GM18909 (cell line): Measurements from ENCODE around the gene MYO1D.

Experiments
- ATAC-seq: cut with Tn5 transposase; IDR thresholded peaks from one replicate; pipeline ENCODE4 v1.9.1; 2021; ENCODE audit warnings: mild to moderate bottlenecking; ENCODE audit not compliant: unreplicated experiment, poor library complexity

Gene MYO1D

DNA sequence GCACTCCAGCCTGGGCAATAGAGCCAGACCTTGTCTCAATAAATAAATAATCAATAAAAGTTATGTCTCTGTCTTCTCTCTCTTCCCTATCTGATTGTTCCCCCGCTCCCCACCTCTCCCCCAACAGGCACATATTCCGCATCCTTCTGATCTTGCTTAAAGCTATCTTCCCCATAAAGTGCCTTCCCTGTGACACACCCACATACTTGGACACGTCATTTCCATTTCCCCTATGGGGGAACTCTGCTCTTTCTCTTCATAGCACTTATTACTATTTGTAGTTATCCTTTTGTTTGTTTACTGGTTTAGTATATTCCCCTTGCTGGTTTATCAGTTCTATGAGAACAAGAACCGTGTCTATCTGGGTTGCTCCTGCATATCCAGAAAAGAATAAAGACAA, 14.9 kb downstream of the MYO1D start:
- no peak for ATAC-seq

DNA sequence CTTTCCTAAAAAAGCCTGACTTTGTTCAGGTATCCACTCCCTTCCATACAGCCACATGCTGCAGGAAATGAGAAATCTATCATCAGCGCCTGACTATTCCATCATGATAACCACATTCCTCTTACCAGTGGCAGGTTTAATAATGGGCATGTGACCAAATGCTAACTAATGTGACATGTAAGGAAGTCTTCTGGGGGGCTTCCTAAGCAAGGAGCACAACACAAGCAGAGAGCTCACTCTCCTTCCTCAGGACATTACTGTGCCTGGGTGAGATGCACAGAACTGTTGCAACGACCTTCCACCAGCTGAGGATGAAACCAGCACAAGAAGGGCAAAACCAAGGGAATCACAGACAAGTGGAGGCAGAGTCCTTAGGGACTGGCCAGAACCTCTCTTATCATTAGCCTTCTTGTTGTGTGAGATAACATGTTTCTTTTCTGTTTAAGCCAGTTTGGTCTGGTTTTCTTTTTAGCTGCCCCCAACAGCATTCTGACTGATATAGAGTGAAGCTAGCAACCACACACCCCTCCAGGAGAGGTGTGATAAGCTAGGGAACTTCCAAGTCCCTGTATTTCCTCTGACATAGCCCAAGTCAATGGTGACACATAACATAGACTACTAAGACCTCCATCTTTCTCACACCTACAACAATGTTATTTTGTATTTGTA, 16.9 kb downstream of the MYO1D start:
- no peak for ATAC-seq

DNA sequence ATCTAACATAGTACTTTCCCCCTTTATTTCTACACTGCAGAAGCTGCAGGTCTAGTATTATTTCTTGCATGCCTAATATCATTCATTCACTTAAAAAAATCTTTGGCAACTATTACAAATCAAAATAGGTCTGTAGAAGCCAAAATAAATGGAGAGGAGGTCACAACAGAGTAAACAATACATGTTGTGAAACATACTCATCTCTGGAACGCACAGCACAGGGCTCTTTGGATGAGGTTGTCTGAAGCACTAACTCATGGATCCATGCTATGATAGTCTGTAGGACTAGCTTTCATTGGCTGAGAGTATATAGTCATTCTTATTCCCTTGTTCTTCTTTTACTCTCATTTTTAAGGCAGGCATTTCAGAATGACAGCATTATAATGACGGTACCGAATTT, 21.3 kb downstream of the MYO1D start:
- no peak for ATAC-seq

DNA sequence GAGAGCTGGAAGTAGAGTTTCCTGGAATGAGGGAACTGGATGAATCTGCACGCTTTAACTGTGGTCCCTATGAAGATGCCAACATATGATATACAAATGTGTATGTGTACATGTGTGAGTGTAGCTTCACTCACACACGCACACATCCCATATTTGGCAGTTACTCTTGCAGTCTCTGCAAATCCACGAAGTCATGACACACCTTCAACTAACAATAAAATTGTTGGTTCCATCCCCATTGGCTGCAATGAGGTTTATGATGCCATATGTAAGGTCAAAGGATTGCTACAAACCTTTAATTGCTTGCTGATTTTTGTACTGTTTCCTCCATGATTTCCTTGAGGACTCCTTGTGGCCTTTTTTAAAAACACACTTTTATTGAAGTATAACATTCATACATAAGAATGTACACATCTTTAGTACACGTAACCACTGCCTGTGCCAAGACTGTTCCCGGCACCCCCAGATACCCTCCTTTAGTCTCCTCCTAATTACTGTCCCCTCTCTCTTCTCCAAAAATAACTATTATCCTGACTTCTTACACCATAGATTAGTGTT, 22.0 kb downstream of the MYO1D start:
- ATAC-seq: no peak

DNA sequence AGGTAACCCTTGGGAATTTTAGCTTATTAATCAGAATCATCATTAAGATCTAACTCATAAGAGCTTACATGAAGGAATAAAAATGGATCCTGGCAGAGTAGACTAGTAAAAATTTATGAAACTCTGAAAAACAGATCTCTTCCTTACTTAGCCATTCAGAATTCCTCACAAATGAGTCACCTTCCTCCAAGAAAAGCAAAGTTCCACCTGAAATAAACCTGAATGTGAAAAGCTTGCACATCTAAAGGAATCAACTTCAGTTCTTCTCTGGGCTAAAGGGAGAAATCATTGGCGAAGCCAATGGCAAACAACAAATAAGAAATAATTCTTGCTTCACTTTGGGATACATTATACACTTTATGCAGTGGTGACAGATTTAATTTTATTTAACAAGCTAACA, 22.7 kb downstream of the MYO1D start:
- no peak for ATAC-seq

DNA sequence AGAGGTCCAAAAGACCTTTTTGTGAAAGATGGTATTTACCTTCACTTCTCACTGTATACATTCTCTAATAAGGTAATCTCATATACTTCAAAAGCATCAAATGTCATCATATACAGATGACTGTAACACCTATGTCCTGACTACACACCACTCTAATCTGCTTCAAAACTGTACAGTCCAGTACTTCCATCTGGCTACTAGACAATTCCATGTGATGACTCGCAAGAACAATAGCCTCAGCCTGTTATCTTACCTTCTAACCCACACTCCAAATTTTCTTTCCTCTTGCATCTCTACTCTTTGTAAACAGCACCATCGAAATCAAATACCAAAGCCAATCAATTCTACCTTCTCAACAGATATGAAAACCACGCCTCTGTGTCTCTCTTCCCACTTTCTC, 24.1 kb downstream of the MYO1D start:
- no peak for ATAC-seq

DNA sequence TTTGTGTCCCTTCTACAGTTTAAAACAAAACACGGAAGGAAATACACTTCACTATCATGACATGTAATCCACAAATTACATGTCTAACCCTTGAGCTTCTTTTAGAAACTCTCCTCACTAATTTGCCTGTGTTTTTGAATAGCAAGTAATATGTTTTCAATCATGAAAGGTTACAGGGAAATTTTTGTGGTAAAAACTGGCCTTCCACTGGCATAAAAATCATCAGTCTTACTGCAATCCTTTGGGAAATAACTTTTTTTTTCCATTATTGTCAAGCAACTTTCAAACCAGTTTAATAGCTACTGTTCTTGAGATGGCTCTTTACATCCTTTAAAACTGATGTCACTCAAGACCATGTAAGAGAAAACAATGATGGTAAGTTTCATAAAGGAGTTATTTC, 27.0 kb downstream of the MYO1D start:
- no peak for ATAC-seq

DNA sequence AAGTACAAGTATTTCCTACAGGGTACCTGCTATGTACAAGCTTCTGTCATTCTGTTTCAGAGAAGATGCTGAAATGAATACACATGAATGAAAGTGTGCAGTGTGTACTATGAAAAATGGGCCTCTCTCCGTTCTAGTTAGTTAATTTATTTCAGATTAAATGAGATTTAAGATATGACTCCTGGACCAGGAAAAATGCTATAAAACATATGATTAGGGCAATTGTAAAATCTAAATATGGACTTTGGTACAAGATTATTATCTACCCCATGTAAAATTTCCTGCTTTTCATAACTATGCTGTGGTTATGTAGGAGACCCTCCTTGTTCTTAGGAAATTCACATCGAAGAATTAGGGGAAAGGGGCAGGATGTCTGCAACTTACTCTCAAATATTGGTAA, 28.9 kb downstream of the MYO1D start:
- no peak for ATAC-seq

DNA sequence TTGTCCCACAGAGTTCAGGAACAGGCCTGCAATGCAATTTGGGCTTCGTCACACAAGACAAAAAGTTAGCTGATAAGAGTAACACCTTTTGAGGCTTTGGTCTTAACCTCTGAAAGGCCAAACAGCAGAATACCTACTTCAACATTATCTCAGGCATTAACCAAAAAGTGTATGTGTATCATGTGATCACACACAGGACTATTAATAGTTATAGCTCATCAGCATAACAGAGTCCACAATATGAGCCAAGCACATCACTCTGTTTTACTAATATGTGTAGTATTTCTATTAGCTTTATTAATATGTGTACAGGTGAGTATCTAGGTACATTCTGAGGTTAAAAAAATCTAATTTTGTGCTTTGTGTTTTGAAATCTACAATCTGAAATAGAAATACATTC, 30.8 kb downstream of the MYO1D start:
- no peak for ATAC-seq

DNA sequence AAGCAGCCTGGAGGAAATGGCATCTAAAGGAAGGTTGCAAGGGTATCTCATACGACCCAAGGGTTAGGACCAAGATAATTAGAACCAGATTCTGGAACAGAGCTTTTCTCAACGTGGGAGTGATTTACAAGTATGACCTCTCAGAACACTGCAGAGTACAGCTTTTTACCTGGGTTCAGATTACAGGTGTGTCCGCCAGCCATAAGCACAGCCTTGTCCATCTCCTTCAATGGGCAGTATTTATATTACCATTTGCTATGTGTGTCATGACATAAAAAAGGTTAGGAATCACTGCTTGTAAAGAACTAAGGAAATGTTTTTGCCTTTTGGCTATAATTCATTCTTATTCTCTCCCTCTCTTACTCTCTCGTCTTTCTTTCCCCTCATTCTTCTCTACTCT, 36.7 kb downstream of the MYO1D start:
- no peak for ATAC-seq

DNA sequence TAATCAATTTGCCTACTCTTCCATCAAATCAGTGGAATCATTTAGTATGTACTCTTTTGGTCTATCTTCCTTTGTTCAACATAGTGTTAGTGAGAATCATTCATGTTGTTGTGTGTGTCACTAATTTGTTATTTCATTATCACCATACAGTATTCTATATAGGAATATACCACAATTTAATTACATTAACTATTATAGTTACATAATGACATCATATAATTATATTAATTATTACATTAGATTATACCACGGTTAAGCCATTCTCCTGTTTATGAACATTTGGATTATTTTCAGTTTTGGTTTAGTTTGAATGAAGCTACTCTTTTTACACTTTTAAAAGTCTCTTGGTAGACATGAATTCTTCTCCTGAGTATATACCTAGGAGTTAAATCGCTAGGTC, 40.4 kb downstream of the MYO1D start:
- ATAC-seq: no peak

DNA sequence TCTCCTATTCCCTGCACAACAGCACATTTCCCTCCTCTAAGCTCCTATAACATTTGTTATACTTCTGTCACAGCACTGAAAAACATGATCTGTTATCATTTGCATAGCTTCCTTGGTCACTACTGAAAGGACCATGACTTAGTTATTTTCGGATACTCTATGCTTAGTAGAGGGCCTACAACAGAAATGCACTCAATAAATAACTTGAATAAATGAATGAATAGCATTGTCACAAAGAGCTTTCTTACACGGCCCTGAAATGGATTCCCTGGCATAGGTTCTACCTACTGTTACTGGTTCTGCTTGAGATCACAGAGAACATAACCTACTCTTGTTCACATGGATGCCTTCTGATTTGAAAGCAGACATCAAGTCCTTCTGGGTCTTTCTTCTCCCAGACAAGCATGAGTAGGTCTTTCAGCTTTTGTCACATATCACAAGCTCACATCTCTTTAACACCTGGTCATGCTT, 41.6 kb downstream of the MYO1D start:
- peak; percentile 76 for ATAC-seq

DNA sequence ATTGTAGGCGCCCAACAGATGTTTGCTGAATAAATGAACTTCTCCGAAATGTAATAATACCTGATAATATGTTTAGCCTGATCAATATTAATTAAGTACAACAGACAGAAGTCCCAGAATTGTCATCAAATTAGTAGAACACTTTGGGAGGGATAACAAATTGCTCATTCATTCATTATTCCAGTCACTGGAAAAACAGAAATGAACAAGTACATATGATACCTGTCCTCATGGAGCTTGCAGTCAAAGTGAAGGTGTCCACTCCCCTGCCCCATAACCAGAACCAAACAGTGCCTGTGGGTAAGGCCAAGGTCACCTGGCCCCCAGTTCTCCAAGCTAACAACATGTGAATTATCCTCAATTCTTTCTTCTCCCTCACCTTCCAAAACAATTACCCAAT, 42.8 kb downstream of the MYO1D start:
- no peak for ATAC-seq

DNA sequence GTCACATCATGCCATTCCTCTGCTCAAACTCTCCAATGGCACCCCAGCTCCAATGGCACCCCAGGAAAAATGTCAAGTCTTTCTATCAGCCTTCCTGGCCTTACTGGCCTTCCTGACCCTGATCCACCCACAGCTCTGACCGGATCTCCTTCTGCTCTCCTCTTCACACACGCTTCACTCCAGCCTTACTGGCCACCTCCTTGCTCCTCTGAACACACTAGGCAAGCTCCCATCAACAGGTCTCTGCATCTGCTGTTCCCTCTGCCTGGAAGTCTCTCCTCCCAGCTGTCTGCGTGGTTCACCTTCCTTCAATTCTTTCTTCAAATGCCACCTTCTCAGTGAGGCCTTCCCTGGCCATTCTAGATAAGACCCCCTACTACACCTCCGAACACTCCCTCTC, 43.4 kb downstream of the MYO1D start:
- no peak for ATAC-seq

DNA sequence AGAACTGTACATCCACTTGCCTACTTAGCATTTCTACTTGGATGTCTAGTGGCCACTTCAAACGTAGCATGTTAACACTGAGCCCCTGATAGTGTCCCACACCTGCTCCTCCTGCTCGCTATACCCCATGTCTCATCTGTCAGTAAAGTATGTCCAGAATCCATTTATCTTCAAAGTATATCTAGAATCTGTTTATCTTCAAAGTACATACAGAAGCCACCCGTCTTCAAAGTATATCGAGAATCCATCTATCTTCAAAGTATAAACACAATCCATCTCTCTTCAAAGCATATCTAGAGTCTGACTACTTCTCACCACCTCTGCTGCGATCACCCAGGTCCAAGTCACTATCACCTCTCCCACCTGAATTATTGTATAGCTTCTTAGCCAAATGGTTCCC, 43.8 kb downstream of the MYO1D start:
- ATAC-seq: no peak

DNA sequence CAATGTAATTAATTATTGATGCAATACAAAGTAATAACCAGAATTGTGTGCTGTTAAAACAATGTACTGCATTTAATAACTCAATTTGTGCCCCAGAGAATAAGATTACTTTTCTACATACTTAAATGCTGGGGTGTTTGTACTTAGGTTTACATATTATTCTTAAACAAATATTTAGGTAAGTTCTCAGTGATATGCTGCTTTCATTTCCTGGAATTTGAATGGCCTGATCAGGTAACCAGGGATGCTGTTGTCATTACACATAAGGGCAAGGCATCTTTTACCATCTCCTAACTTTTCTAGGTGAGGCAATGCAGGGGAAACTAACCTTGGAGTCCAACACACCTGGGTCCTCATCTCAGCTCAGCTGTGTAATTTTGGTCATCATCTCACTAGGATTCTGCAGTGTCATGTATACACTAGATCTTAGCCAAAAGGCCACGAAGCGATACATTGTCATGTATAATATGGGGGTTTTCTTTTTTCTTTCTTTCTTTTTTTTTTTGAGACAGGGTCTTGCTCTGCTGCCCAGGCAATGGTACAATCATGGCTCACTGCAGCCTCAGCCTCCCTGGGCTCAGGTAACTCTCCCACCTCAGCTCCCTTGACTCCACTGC, 45.2 kb downstream of the MYO1D start:
- ATAC-seq: no peak

DNA sequence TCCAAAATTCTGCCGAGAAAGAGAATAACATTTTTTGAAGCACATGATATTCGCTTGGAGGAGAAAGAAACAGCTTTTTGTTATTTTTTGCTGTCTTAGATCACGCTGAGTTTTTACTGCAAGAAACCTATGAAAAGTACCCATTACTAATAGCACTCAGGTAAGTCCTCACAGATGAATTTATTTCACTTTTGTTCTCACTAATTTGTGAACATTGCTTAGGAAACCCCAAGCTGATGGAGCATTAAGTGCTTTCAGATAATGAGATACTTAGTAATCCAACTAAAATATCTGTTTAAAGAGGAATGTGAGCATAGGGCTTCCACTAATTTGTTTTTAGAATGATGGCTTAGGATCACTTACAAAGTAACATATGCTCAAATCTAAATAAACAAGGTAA, 45.7 kb downstream of the MYO1D start:
- ATAC-seq: no peak

DNA sequence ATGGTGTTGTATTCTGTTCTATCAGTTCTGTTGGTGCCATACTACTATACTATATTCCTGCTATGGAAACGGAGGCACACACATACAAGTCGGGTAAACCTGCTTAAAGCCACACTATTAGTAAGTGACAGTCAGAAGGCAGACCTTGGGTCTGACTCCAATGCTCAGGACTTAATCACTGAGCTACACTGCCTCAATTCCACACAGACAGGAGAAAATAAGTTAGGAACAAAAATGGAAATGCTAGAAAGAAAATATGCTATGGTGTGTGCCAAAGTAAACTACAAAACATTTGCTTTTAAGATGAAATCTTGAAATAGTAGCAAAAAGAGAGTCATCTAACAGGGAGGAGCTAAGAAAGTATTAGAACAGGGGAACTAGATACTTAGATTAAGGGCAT, 48.1 kb downstream of the MYO1D start:
- ATAC-seq: peak; percentile 16

DNA sequence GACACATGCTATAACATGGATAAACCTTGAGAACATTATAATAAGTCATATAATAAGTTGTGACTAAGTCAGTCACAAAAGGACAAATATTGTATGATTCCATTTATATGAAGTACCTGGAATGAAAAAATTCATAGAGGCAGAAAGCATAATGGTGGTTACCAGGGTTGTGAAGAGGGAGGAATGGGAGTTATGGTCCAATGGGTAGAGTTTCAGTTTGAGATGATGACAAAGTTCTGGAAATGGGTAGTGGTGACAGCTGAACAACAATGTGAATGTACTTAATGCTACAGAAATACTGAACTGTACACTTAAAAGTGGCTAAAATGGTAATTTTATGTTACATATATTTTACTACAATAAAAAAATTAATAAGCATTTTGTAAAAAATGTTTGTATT, 49.7 kb downstream of the MYO1D start:
- no peak for ATAC-seq

DNA sequence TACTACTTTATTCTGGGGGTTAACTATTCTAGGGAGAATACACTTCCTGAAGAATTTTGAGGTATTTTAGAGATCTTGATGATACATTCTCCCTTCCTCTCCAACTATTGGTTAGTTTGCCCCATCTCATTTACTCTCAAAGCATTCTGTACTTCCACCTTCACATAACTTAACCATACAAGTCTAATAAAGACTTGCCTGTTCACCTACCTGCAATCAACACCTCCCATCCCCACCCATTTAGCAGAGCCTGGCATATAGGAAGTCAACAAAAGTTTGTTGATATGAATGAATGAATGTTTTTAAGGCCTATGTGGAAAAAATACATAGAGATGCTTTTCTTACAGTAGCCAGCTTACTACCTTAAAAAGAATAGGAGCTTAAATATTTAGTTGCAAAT, 50.8 kb downstream of the MYO1D start:
- no peak for ATAC-seq

DNA sequence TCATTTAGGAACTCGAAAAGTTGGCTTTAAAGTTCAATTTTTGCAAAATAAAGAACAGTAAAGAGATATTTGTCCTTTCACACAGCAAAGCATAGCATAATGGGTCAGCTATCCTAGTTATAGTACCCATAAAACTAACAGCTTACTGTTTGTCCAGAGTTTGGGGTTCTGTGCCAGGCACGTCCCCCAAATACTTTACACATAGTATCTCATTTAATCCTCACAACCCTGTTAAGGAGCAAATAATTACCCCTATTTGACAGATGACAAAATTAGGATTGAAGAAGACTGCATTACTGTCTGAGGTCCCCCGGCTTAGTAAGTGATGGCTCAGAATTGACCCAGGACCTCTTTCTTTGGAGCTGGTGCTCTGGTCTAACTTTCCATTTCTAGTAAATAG, 52.6 kb downstream of the MYO1D start:
- ATAC-seq: no peak

DNA sequence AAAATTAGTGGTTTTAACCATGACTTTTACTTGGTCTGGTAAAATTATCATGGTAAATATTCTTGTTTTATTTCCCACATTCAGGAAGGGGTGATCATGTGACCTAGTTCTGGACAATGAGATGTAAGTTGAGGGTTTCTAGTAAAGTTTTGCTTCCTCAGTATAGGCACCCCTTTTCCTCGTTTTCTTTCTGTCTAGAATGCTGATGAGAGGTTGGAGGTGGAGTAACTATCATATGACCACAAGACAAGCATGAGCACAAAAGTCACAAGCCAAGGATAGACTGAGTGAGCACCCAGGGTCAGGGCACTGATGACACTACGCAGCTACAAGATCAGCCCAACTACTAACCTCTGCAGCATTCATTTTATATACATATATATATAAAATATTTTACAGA, 53.9 kb downstream of the MYO1D start:
- no peak for ATAC-seq
